HepG2 (cell line): ENCODE measurements around the gene NSMCE1. TPM values are rescaled to one million over a fixed set of nuclear protein-coding genes. Genes with fewer than 3 reads are reported as not detected.

Source experiments
- ATAD3A ChIP-seq: sonication (generic); formaldehyde crosslinking; IDR thresholded peaks from 2 replicates; pipeline ENCODE4 v1.4.0; 2020; ENCODE audit warnings: missing genetic modification reagents
- ISX ChIP-seq: sonication (generic); formaldehyde crosslinking; conservative IDR thresholded peaks from 2 replicates; pipeline ENCODE4 v1.5.0; 2020; ENCODE audit warnings: missing genetic modification reagents
- KAT7 ChIP-seq: IDR thresholded peaks from 2 replicates; pipeline ENCODE4 v1.6.1; 2018; ENCODE audit warnings: borderline replicate concordance, missing compliant biosample characterization
- NBN ChIP-seq: fragments of 450-650 bp; conservative IDR thresholded peaks from 2 replicates; pipeline ENCODE4 v1.6.1; 2017
- NFE2 ChIP-seq: sonication (generic); formaldehyde crosslinking; IDR thresholded peaks from 2 replicates; pipeline ENCODE4 v1.4.0; 2020; ENCODE audit warnings: missing genetic modification reagents
- POGZ ChIP-seq: sonication (generic); formaldehyde crosslinking; IDR thresholded peaks from 2 replicates; pipeline ENCODE4 v1.4.0; 2020; ENCODE audit warnings: mild to moderate bottlenecking, missing genetic modification reagents
- RAD21 ChIP-seq: fragments of 450-650 bp; formaldehyde crosslinking; IDR thresholded peaks from 2 replicates; pipeline ENCODE4 v1.5.0; 2020; ENCODE audit warnings: mild to moderate bottlenecking
- SP140L ChIP-seq: sonication (generic); formaldehyde crosslinking; IDR thresholded peaks from 2 replicates; pipeline ENCODE4 v1.4.0; 2020; ENCODE audit warnings: missing genetic modification reagents, borderline replicate concordance
- ZFAT ChIP-seq: sonication (generic); formaldehyde crosslinking; conservative IDR thresholded peaks from 2 replicates; pipeline ENCODE4 v1.8.1; 2023; ENCODE audit warnings: missing genetic modification reagents, inconsistent platforms
- ZFX ChIP-seq: sonication (generic); formaldehyde crosslinking; IDR thresholded peaks from 2 replicates; pipeline ENCODE4 v1.4.0; 2020; ENCODE audit warnings: mild to moderate bottlenecking, low read depth, missing genetic modification reagents, moderate library complexity
- ZNF124 ChIP-seq: sonication (generic); formaldehyde crosslinking; IDR thresholded peaks from 2 replicates; pipeline ENCODE4 v1.4.0; 2020; ENCODE audit warnings: missing genetic modification reagents
- ZNF550 ChIP-seq: sonication (generic); formaldehyde crosslinking; IDR thresholded peaks from 2 replicates; pipeline ENCODE4 v1.4.0; 2020; ENCODE audit warnings: mild to moderate bottlenecking, missing genetic modification reagents, borderline replicate concordance
- ZNF746 ChIP-seq: sonication (generic); formaldehyde crosslinking; IDR thresholded peaks from 2 replicates; pipeline ENCODE4 v1.8.0; 2022; ENCODE audit warnings: mild to moderate bottlenecking, missing genetic modification reagents
- ZNF775 ChIP-seq: sonication (generic); formaldehyde crosslinking; IDR thresholded peaks from 2 replicates; pipeline ENCODE4 v1.4.0; 2020; ENCODE audit warnings: missing genetic modification reagents, mild to moderate bottlenecking, moderate library complexity, borderline replicate concordance
- polyA plus RNA-seq, 8 experiments: library from polyadenylated mRNA; depleted of rRNA in 3 of 8; stranded (reverse) in 7 of 8; unstranded in 1 of 8; fragments of >200 nt; fragmentation: Illumina TruSeq in 4 of 8; extraction: Trizol in 4 of 8; gene quantifications; 2 replicates each; pipeline versions ENCODE4 v1.2.1 to v1.2.3, GENCODE V29; 2011 to 2016; ENCODE audit warnings: low read depth in 4 of 8, missing spikeins in 1 of 8, mixed read lengths in 1 of 8; ENCODE audit not compliant: insufficient read depth in 1 of 8
- total RNA-seq, 5 experiments: library from RNA; depleted of rRNA; stranded (reverse); fragments of >200 nt; fragmentation: Illumina TruSeq; extraction: Trizol; gene quantifications; 2 replicates each; pipeline ENCODE4 v1.2.3, GENCODE V29; 2016; ENCODE audit warnings: low read depth in 1 of 5
- TF ChIP-seq, protein P1 (sequence below): sonication (generic); formaldehyde crosslinking; IDR thresholded peaks from 2 replicates; pipeline ENCODE4 v1.5.0; 2020; ENCODE audit warnings: mild to moderate bottlenecking, missing genetic modification reagents
- TF ChIP-seq, protein P2 (sequence below): sonication (generic); formaldehyde crosslinking; conservative IDR thresholded peaks from 2 replicates; pipeline ENCODE4 v1.4.0; 2020; ENCODE audit warnings: mild to moderate bottlenecking, missing genetic modification reagents, moderate library complexity
- TF ChIP-seq, protein P3 (sequence below): sonication (generic); formaldehyde crosslinking; conservative IDR thresholded peaks from 2 replicates; pipeline ENCODE4 v1.4.0; 2020; ENCODE audit warnings: missing genetic modification reagents
- TF ChIP-seq, protein P4 (sequence below): sonication (generic); formaldehyde crosslinking; IDR thresholded peaks from 2 replicates; pipeline ENCODE4 v1.5.0; 2020; ENCODE audit warnings: missing genetic modification reagents

Gene NSMCE1
- total and polyA plus RNA-seq, 2 of the 13 experiments (the other 11 are each of a cell fraction or from before 2014, with no cell fraction given), result 42.7 to 52.9 TPM

DNA sequence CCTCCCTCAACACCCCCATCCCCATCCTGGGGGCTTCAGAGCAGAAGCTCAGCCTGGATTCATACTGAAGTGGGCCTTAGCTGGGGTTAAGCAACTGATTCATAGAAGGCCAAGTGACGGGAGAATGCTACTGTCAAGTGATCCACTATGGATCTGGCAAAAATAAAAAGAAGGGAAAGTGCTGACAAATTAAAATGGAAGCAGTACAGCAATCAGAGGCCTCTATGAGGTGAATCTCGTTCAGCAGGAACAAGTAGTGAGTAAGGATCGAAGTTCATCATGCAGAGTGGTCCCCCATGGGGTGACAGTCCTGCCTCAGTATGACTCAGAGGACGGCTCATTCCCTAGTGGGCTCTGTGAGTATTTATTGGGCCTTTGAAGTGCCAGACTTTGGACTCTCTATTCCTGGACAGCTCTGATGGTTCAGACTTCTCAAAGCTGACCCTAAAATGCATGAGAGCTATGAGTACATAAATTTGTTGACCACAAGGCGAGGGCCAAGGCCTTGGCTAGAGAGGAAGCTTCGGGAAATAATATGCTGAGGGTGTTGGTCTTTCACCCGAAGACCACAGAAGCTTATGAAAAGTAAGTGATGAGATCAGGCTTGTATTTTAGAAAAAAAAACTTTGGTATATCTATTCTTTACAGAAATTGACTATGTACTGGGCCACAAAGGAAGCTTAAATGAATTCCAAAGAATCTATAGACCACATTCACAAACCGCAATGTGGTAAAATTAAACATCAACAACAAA lies 5.3 kb upstream of the NSMCE1 start (continued):
- TF ChIP-seq, protein P1, sequence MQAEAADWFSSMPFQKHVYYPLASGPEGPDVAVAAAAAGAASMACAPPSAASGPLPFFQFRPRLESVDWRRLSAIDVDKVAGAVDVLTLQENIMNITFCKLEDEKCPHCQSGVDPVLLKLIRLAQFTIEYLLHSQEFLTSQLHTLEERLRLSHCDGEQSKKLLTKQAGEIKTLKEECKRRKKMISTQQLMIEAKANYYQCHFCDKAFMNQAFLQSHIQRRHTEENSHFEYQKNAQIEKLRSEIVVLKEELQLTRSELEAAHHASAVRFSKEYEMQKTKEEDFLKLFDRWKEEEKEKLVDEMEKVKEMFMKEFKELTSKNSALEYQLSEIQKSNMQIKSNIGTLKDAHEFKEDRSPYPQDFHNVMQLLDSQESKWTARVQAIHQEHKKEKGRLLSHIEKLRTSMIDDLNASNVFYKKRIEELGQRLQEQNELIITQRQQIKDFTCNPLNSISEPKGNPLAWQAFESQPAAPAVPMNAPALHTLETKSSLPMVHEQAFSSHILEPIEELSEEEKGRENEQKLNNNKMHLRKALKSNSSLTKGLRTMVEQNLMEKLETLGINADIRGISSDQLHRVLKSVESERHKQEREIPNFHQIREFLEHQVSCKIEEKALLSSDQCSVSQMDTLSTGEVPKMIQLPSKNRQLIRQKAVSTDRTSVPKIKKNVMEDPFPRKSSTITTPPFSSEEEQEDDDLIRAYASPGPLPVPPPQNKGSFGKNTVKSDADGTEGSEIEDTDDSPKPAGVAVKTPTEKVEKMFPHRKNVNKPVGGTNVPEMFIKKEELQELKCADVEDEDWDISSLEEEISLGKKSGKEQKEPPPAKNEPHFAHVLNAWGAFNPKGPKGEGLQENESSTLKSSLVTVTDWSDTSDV (CRISPR knock-in tag), result no peak
- TF ChIP-seq, protein P2, sequence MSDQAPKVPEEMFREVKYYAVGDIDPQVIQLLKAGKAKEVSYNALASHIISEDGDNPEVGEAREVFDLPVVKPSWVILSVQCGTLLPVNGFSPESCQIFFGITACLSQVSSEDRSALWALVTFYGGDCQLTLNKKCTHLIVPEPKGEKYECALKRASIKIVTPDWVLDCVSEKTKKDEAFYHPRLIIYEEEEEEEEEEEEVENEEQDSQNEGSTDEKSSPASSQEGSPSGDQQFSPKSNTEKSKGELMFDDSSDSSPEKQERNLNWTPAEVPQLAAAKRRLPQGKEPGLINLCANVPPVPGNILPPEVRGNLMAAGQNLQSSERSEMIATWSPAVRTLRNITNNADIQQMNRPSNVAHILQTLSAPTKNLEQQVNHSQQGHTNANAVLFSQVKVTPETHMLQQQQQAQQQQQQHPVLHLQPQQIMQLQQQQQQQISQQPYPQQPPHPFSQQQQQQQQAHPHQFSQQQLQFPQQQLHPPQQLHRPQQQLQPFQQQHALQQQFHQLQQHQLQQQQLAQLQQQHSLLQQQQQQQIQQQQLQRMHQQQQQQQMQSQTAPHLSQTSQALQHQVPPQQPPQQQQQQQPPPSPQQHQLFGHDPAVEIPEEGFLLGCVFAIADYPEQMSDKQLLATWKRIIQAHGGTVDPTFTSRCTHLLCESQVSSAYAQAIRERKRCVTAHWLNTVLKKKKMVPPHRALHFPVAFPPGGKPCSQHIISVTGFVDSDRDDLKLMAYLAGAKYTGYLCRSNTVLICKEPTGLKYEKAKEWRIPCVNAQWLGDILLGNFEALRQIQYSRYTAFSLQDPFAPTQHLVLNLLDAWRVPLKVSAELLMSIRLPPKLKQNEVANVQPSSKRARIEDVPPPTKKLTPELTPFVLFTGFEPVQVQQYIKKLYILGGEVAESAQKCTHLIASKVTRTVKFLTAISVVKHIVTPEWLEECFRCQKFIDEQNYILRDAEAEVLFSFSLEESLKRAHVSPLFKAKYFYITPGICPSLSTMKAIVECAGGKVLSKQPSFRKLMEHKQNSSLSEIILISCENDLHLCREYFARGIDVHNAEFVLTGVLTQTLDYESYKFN (CRISPR knock-in tag), result peak; percentile 100
- TF ChIP-seq ATAD3A (CRISPR knock-in tag), result no peak
- TF ChIP-seq ZFX (CRISPR knock-in tag), result peak; percentile 80; the same call in 1 of the 2 replicates
- peak; percentile 47; the same call in 1 of the 2 replicates for TF ChIP-seq ZNF124 (CRISPR knock-in tag)
- TF ChIP-seq, protein P3, sequence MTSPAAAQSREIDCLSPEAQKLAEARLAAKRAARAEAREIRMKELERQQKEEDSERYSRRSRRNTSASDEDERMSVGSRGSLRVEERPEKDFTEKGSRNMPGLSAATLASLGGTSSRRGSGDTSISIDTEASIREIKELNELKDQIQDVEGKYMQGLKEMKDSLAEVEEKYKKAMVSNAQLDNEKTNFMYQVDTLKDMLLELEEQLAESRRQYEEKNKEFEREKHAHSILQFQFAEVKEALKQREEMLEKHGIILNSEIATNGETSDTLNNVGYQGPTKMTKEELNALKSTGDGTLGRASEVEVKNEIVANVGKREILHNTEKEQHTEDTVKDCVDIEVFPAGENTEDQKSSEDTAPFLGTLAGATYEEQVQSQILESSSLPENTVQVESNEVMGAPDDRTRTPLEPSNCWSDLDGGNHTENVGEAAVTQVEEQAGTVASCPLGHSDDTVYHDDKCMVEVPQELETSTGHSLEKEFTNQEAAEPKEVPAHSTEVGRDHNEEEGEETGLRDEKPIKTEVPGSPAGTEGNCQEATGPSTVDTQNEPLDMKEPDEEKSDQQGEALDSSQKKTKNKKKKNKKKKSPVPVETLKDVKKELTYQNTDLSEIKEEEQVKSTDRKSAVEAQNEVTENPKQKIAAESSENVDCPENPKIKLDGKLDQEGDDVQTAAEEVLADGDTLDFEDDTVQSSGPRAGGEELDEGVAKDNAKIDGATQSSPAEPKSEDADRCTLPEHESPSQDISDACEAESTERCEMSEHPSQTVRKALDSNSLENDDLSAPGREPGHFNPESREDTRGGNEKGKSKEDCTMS (CRISPR knock-in tag), result no peak
- TF ChIP-seq KAT7 (CRISPR knock-in tag), result peak; percentile 82
- peak; percentile 79; the same call in 1 of the 2 replicates for TF ChIP-seq ISX (CRISPR knock-in tag)
- no peak for TF ChIP-seq ZNF550
- no peak for TF ChIP-seq ZNF775 (CRISPR knock-in tag)
- TF ChIP-seq NFE2, result no peak
- peak; percentile 81 for TF ChIP-seq RAD21
- TF ChIP-seq ZNF746 (CRISPR knock-in tag), result peak; percentile 74; the same call in 1 of the 2 replicates
- TF ChIP-seq NBN, result no peak
- no peak for TF ChIP-seq SP140L
- TF ChIP-seq, protein P4, sequence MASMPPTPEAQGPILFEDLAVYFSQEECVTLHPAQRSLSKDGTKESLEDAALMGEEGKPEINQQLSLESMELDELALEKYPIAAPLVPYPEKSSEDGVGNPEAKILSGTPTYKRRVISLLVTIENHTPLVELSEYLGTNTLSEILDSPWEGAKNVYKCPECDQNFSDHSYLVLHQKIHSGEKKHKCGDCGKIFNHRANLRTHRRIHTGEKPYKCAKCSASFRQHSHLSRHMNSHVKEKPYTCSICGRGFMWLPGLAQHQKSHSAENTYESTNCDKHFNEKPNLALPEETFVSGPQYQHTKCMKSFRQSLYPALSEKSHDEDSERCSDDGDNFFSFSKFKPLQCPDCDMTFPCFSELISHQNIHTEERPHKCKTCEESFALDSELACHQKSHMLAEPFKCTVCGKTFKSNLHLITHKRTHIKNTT (CRISPR knock-in tag), result no peak
- TF ChIP-seq ZFAT, result peak; percentile 39; the same call in 1 of the 2 replicates
- peak; percentile 69 for TF ChIP-seq POGZ (CRISPR knock-in tag)
